ENCODE results near the gene CLIC5.

DNA sequence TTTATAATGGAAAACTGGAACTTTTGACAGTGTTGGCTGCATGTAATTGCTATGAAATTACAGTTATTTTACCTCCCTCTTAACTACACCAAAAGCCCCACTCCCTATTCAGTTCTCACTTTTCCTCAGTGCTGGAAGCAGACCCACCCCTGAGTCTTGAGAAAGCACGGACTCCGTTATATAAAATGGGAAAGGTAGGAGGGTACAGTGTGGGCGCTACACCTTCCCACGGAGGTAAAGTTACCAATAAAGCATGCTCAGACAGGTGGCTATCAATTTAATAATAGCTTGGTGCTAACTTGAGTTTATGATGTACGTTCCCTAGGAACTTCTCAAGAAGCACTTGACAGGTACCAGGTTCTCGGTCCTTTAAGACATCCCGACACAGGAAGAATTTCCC, 59.0 kb downstream of the CLIC5 start:
- TF ChIP-seq, protein P1, sequence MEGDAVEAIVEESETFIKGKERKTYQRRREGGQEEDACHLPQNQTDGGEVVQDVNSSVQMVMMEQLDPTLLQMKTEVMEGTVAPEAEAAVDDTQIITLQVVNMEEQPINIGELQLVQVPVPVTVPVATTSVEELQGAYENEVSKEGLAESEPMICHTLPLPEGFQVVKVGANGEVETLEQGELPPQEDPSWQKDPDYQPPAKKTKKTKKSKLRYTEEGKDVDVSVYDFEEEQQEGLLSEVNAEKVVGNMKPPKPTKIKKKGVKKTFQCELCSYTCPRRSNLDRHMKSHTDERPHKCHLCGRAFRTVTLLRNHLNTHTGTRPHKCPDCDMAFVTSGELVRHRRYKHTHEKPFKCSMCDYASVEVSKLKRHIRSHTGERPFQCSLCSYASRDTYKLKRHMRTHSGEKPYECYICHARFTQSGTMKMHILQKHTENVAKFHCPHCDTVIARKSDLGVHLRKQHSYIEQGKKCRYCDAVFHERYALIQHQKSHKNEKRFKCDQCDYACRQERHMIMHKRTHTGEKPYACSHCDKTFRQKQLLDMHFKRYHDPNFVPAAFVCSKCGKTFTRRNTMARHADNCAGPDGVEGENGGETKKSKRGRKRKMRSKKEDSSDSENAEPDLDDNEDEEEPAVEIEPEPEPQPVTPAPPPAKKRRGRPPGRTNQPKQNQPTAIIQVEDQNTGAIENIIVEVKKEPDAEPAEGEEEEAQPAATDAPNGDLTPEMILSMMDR (IDR thresholded peaks at IDR 0.05) = no peak
- no peak for TF ChIP-seq POLR2A (IDR thresholded peaks at IDR 0.05)
- TF ChIP-seq POLR2AphosphoS5 (IDR thresholded peaks at IDR 0.05) = no peak
- TF ChIP-seq EP300 (IDR thresholded peaks at IDR 0.05) = no peak

Data from suprapubic skin (tissue), 4 donors.